GM19043 (cell line): ENCODE results near the gene ARHGEF25.
"Not testable (repeated sequence)": the region's sequence is repeated elsewhere in the genome, so short reads cannot be mapped to it uniquely, and the experiment has no call there.

Experiments
- ATAC-seq: cut with Tn5 transposase; IDR thresholded peaks from one replicate; pipeline ENCODE4 v1.9.1; 2021; ENCODE audit warnings: low read depth; ENCODE audit not compliant: unreplicated experiment

Gene ARHGEF25

GRCh38 chr12:57632958-57633840, 22.0 kb downstream of the ARHGEF25 start, which contains the start of gene B4GALNT1:
TSS of gene B4GALNT1 (minus strand) at chr12:57633201. CDS start at chr12:57632132, 1,069 bp downstream.
- peak; percentile 94 for ATAC-seq

- not testable (repeated sequence) for ATAC-seq
Observed at GRCh38 chr12:57636731-57637130, 25.5 kb downstream of the ARHGEF25 start.

GRCh38 chr12:57637364-57637763, 26.1 kb downstream of the ARHGEF25 start:
- ATAC-seq: no peak

- no peak for ATAC-seq
Observed at GRCh38 chr12:57638096-57638495, 26.9 kb downstream of the ARHGEF25 start.

- ATAC-seq: no peak
Observed at GRCh38 chr12:57640175-57641042, 29.2 kb downstream of the ARHGEF25 start.

GRCh38 chr12:57641699-57642442, 30.6 kb downstream of the ARHGEF25 start:
- ATAC-seq: no peak

GRCh38 chr12:57645990-57646658, 34.9 kb downstream of the ARHGEF25 start:
- not testable (repeated sequence) for ATAC-seq

- ATAC-seq: not testable (repeated sequence)
Observed at GRCh38 chr12:57646659-57647049, 35.4 kb downstream of the ARHGEF25 start.

- ATAC-seq: no peak
Observed at GRCh38 chr12:57654042-57654441, 42.8 kb downstream of the ARHGEF25 start.

GRCh38 chr12:57655541-57656240, 44.5 kb downstream of the ARHGEF25 start:
- ATAC-seq: no peak

- ATAC-seq: not testable (repeated sequence)
Observed at GRCh38 chr12:57656408-57656807, 45.2 kb downstream of the ARHGEF25 start.

GRCh38 chr12:57657744-57658143, 46.5 kb downstream of the ARHGEF25 start:
- no peak for ATAC-seq

GRCh38 chr12:57658890-57659289, 47.7 kb downstream of the ARHGEF25 start:
- ATAC-seq: no peak

GRCh38 chr12:57661376-57661775, 50.1 kb downstream of the ARHGEF25 start:
- ATAC-seq: no peak

- not testable (repeated sequence) for ATAC-seq
Observed at GRCh38 chr12:57665066-57665820, 54.0 kb downstream of the ARHGEF25 start.
